GM19328 (cell line): ENCODE measurements around the gene SMYD3.

Experiments
- ATAC-seq: cut with Tn5 transposase; IDR thresholded peaks from one replicate; pipeline ENCODE4 v1.9.1; 2021; ENCODE audit warnings: mild to moderate bottlenecking, moderate library complexity; ENCODE audit not compliant: unreplicated experiment

SMYD3 gene

GRCh38 chr1:245937316-245938045, 569.6 kb downstream of the SMYD3 start:
- ATAC-seq, result no peak

DNA sequence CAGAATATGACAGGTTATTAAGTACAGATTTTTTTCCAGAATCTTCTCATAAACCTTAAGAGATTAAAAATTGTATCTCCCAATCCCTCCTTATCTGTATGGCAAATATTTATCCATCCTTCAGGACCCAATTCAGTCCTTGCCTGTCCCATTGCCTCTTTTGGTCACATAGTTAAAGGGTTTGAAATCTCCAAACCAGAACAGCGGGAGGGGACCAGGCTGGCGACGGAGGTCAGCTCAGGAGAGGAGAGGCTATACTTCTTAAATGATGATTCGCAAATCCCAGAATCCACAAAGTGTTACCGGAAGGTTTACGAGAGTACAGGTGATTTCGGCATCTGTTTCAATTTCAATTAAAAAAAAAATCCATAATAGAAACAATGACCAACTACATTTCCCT, 572.7 kb downstream of the SMYD3 start:
- ATAC-seq, result no peak

DNA sequence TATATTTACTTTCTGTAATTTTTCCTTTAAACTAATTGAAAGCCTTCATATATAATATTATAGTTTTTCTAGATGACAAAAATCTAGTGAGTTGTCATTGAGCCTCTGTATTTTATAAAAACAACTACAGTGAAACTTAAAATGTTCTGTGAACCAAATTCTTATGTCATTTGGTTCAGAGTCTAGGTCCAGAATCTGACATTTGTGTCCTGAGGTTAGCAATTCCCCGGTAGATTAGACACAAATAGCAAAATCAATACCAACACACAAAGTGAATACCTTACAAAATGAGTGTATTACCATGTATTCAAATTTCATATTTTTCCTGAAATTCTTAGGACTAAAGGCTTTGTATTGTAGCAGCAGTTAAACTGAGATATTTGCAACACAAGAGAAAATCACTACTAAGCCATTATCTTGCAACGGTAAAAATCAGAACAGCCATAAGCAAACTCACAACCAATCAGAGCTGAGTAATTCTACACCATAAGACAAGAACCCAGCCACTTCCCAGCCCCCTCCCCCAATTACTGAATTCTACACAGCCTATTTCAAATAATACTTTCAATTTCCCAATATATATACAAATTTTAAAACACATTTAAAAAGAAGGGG, 573.5 kb downstream of the SMYD3 start:
- ATAC-seq, result no peak

DNA sequence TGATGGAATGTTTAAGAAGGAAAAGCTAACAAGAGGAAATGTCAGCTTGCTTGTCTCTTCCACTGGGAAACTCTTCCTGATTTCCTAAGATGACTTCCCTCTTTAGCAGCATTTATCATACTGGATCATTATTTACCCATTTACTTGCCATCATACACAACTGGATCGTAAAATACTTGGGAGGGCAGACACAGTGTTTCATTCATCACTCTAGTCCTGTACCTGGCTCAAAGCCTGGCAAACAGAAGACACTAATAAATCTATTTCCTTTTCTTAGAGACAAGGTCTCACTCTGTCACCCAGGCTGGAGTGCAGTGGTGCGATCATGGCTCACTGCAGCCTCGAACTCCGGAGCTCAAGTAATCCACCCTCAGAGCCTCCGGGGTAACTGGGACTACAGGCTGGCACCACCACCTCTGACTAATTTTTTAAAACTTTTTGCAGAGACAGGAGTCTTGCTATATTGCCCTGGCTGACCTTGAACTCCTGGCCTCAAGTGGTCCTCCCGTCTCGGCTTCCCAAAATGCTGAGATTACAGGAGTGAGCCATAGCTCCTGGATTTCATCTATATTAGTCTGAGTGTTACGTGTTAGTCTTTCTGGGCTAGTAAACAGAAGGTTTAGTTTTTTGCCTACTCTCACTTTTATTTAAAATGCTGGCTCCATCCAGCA, 574.6 kb downstream of the SMYD3 start:
- no peak for ATAC-seq

GRCh38 chr1:245931450-245931849, 575.6 kb downstream of the SMYD3 start:
- no peak for ATAC-seq

DNA sequence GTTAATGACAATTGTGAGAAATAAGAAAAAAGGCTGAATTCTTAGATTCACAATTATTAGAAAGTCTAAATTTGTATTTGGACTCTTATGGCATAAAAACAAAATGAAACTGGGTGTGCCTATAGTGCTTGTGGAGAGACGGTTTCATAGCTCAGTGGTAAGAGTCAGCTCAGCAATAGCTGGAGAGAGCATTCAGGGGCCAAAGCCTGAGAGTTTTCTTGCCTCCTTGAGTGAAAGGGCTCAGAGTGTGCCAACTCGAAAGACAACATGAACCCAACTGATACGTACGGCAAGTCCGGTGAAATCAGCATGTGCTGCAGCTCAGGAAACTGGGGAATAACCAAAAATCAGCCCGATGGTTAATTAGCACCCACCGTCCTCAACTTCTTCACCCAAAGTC, 577.9 kb downstream of the SMYD3 start:
- no peak for ATAC-seq

DNA sequence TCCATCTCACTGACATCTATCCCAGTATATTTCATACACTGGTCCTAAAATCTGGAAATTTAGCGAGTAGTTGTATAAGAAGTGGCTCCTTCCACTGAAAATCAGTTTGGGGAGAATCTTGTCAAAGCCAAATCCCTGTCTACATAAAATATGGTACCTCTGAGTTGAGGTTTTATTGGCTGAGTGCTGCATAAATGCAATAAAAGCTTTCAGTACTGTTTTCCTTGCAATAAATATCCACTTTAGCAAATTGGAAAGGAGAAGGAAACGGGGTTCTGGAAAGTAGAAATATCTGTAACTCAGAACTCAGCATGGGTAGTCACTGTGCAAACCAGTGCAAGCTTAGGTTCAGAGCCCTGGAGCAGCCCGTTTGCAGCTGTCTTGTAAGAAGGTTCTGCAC, 580.2 kb downstream of the SMYD3 start:
- ATAC-seq, result no peak

GRCh38 chr1:245923215-245923614, 583.9 kb downstream of the SMYD3 start:
- no peak for ATAC-seq

- ATAC-seq, result no peak
These were observed 585.7 kb downstream of the SMYD3 start for GRCh38 chr1:245921417-245921816.

DNA sequence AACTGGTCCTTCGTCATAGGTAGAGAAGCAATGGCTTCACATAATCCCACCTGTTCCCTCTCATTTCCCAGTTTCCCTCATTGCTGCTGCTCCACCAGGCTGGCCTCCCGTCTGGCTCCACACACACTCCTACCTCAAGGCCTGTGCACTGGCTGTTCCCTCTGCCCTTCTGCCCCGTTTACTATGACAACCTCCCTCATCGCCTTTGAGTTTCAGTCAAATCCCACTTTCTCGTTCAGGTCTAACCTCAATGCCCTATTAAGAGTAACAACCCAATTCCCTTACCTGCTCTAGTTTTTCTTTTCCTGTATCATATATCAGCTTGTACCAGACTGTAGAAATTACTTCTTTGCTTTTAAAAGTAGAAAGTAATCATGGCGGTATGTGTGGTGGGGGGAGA, 589.7 kb downstream of the SMYD3 start:
- ATAC-seq, result no peak

DNA sequence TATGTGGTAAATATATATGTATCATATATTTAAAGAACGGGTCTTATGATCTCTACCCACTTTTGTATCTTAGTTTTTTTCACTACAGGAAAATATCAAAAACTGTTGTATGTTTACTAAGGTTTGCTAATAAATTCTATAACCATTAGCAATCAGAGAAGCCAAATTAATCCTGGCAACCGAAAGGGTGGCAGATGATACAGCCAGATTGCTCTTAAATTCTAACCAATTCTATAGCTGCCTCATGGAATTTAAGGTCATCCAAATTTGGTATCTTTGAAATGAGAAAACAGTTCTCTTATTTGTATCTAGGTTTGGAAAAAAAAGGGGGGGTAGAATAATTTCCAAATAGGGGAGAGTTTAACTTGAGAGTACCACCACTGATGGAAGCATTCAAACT, 591.2 kb downstream of the SMYD3 start:
- ATAC-seq, result no peak

DNA sequence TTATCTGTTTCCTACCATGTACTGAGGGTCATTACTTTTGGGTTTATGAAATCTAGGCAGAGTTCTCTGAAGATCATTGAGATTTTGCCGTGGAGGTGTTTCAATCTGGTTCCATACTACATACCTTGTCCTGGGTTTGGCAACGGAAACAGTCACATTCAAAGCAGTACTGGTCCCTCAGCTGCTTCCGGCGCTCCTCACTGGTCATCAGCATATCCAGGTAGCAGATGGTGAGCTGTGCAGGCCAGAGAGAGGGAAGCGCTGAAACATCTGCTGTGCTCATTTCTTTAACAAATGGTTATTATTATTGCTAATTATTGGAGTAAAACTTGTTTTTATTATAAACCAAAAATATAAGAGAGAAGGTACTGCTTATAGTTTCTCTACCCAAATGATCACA, 591.7 kb downstream of the SMYD3 start:
- ATAC-seq, result no peak

DNA sequence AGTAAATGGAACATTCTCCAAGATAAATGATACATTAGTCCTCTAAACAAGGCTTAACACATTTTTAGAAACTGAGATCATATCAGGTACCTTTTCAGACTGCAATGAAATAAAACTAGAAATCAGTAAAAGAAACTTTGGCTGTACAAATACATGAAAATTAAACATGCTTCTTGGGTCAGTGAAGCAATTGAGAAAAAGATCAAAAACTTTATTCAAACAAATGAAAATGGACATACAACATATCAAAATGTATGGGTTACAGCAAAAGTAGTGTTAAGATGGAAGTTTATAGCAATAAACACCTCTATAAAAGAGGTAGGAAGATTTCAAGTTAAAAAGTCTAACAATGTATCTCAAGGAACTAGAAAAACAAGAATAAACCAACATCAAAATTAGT, 598.5 kb downstream of the SMYD3 start:
- no peak for ATAC-seq

GRCh38 chr1:245906207-245906606, 600.9 kb downstream of the SMYD3 start:
- ATAC-seq, result no peak

DNA sequence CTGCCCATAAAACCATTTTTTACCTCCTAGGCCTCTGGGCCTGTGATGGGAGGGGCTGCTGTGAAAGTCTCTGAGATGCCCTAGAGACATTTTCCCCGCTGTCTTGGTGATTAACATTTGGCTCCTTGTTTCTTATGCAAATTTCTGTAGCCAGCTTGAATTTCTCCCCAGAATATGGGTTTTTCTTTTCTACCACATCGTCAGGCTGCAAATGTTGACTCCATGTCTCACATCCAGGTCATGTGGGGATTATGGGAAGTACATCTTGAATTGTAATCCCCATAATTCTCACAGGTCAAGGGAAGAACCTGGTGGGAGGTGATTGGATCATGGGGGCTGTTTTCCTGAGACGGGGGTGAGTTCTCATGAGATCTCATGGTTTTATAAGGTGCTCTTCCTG, 603.2 kb downstream of the SMYD3 start:
- no peak for ATAC-seq

- no peak for ATAC-seq
These were observed 605.5 kb downstream of the SMYD3 start for GRCh38 chr1:245901565-245901964.

DNA sequence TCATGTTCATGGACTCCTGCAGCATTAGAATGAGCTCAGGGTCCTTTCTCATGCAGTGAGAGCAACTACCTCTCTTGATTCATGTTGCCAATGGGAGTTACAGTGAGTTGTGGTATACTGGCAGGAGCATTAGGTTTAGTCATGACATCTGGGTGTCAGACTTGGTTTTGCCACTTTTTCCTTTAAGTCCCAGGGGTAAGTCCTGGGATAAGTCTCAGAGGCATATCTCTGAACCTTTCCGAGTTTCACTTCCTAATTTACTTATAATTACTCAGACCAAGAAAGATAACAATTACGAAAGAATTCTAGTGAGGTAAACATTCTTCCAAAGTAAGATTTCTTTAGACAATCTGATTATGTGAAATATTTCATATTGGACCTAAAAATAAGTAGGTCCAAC, 606.0 kb downstream of the SMYD3 start:
- ATAC-seq, result no peak

- ATAC-seq, result no peak
These were observed 608.5 kb downstream of the SMYD3 start for GRCh38 chr1:245898581-245898980.

GRCh38 chr1:245896258-245896657, 610.8 kb downstream of the SMYD3 start:
- ATAC-seq, result no peak

DNA sequence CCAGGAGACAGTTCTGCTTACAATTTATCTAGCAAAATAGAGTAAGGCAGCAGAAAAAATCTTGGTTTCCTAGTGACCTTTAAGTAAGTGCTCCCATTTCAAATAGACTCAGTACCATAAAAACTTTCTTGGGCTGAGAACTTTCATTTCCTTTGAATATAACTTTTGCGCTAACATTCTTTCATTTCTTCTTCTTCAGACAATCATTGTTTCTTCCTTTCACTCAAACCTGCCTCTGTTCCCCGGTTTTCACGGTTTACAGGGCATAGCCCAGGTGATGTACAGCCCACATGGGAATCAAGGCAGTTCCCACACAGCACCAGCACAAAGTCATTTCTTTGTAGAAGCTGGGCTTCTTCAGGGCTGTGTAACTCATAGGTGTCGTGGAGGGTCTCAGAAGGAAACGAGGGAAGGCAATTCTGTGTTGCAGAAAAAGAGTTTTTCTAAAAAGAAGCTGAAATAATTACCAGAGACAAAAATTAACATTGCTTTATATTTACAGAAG, 611.6 kb downstream of the SMYD3 start:
- no peak for ATAC-seq

DNA sequence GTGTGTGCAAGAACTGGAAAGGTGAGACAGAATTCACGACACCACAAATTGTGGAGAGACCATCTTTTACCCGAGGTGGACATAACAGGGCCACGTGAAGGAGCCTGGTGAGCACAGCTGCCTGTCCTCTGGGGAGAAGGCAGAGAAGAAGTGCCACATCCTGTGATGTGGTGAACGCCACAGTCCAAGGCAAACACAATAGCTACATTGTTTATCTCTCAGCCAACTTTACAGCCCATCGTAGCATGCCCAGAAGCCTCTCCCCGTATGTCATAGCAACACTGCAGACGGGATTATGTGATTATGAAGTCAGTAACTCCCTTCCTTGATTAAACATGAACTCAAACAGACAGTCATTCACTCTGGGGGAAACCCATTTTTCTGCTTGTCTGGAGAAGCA, 612.2 kb downstream of the SMYD3 start:
- no peak for ATAC-seq

DNA sequence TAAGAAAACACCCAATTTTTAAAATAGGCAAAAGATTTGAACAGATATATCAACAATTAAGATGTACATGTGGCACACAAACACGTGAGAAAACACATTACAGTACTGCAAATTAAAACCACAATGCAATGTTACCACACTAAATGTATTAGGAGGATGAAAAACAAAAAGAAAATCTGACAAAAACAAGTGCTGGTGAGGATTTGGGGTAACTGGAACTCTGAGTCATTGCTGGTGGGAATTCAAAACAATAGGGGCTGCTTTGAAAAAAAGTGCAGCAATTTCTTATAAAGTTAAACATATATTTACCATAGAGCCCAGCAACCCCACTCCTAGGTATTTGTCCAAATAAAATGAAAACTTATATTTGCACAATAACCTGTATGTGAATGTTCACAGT, 614.1 kb downstream of the SMYD3 start:
- no peak for ATAC-seq
